H1 (cell line): ENCODE results near the gene RAB3B. TPM values are rescaled to one million over a fixed set of nuclear protein-coding genes. Genes with fewer than 3 reads are reported as not detected.

Experiments
- CREB1 ChIP-seq: IDR thresholded peaks from 2 replicates; pipeline ENCODE4 v1.6.1; 2012; ENCODE audit warnings: inconsistent platforms
- KDM5A ChIP-seq: fragments of 200-600 bp; IDR thresholded peaks from 2 replicates; pipeline ENCODE4 v1.7.1; 2012; ENCODE audit warnings: mild to moderate bottlenecking, low read length, inconsistent platforms, mixed read lengths
- NRF1 ChIP-seq: IDR thresholded peaks from 2 replicates; pipeline ENCODE4 v1.6.1; 2011; ENCODE audit warnings: mild to moderate bottlenecking, low read depth, low read length, improper control_type of control experiment
- POU5F1 ChIP-seq: IDR thresholded peaks from 2 replicates; pipeline ENCODE4 v1.6.1; 2011; ENCODE audit warnings: low read depth, mild to moderate bottlenecking, low read length, moderate library complexity
- SIN3A ChIP-seq, 2 experiments: IDR thresholded peaks in 1 of 2; conservative IDR thresholded peaks in 1 of 2; 2 replicates each; pipeline ENCODE4 v1.6.1; 2011 to 2012; ENCODE audit warnings: low read length in 2 of 2, improper control_type of control experiment in 1 of 2, low read depth in 1 of 2, mild to moderate bottlenecking in 1 of 2
- TBP ChIP-seq: IDR thresholded peaks from 2 replicates; pipeline ENCODE4 v1.6.1; 2011; ENCODE audit warnings: low read depth, low read length, improper control_type of control experiment
- polyA plus RNA-seq, 7 experiments: library from polyadenylated mRNA; depleted of rRNA in 3 of 7; stranded (reverse) in 5 of 7; unstranded in 2 of 7; fragments of >200 nt in 5 of 7; fragments of 200-250 nt in 2 of 7; gene quantifications; 1 replicate in 5 of 7; 2 replicates in 1 of 7; 4 replicates in 1 of 7; pipeline versions ENCODE4 v1.2.1 to v1.2.3, GENCODE V29; 2011 to 2013; ENCODE audit warnings: missing spikeins in 2 of 7, mixed read lengths in 2 of 7
- total RNA-seq: library from RNA; stranded (reverse); fragmentation: NEBNext Ultra II Directional; extraction: Animal tissue kit (Norgen Biotek cat#: 25700); gene quantifications from 2 replicates; pipeline ENCODE4 v1.2.1, GENCODE V29; 2021

The RAB3B gene
- total and polyA plus RNA-seq, 2 of the 8 experiments (the other 6 are each of a cell fraction or from before 2014, with no cell fraction given), result 12.5 to 36.8 TPM

DNA sequence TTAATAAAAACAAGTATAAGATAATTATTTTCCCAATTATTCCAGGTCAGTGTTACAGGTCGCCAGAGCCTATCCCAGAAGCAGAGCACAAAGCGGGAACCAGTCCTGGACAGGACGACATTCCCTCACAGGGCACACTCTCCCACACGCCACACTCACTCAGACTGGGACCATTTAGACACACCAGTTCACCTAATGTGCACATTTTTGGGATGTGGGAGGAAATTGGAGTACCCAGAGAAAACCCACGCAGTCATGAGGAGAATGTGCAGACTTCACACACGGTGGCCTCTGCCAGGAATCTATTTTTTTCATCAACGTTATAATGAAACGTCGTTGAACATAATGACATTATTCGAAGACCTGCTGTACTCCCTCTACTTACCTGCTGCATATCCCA lies 91.5 kb downstream of the RAB3B start (continued):
- TF ChIP-seq KDM5A, result no peak
- TF ChIP-seq TBP, result no peak
- TF ChIP-seq SIN3A (conservative IDR thresholded peaks at IDR 0.05 in 1 of 2, IDR thresholded peaks at IDR 0.05 in 1 of 2; ENCODE audit: low read depth in 1 of 2, low read length in 2 of 2), result no peak
- TF ChIP-seq CREB1, result no peak
- TF ChIP-seq POU5F1, result no peak
- TF ChIP-seq NRF1, result no peak
